ENCODE data around the gene PIM3.

The PIM3 gene

GRCh38 chr22:49922926-49923325 lies 37.6 kb upstream of the PIM3 start:
- no peak overlapping the region for H3K4me3 ChIP-seq (ENCODE audit: low read length)
- TF ChIP-seq, protein P1, sequence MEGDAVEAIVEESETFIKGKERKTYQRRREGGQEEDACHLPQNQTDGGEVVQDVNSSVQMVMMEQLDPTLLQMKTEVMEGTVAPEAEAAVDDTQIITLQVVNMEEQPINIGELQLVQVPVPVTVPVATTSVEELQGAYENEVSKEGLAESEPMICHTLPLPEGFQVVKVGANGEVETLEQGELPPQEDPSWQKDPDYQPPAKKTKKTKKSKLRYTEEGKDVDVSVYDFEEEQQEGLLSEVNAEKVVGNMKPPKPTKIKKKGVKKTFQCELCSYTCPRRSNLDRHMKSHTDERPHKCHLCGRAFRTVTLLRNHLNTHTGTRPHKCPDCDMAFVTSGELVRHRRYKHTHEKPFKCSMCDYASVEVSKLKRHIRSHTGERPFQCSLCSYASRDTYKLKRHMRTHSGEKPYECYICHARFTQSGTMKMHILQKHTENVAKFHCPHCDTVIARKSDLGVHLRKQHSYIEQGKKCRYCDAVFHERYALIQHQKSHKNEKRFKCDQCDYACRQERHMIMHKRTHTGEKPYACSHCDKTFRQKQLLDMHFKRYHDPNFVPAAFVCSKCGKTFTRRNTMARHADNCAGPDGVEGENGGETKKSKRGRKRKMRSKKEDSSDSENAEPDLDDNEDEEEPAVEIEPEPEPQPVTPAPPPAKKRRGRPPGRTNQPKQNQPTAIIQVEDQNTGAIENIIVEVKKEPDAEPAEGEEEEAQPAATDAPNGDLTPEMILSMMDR (conservative IDR thresholded peaks at IDR 0.05; ENCODE audit: low read length) = no peak
- no peak for DNase-seq (ENCODE audit: low read depth)

DNA sequence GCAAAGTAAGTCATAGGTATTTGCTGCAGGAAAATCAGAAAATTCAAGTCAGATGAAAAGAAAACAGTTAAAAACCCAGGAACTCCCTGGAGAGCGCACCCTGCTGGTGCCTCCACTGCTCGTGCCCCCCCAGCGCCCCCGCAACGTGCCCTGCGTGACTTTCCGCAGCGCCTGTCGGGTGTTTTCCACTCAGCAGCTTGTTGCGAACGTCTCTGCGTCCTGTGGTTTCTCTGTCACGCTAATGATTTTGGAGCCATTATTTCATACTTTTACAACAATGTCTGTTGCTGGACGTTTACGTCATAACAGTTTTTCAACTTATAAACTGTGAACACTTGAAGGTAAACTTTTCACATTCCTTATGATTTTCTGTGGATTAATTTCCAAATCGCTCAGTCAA lies 37.1 kb upstream of the PIM3 start:
- no peak overlapping the region for H3K4me3 ChIP-seq (ENCODE audit: low read length)
- TF ChIP-seq, protein P1 (conservative IDR thresholded peaks at IDR 0.05; ENCODE audit: low read length) = no peak
- no peak for DNase-seq (ENCODE audit: low read depth)

DNA sequence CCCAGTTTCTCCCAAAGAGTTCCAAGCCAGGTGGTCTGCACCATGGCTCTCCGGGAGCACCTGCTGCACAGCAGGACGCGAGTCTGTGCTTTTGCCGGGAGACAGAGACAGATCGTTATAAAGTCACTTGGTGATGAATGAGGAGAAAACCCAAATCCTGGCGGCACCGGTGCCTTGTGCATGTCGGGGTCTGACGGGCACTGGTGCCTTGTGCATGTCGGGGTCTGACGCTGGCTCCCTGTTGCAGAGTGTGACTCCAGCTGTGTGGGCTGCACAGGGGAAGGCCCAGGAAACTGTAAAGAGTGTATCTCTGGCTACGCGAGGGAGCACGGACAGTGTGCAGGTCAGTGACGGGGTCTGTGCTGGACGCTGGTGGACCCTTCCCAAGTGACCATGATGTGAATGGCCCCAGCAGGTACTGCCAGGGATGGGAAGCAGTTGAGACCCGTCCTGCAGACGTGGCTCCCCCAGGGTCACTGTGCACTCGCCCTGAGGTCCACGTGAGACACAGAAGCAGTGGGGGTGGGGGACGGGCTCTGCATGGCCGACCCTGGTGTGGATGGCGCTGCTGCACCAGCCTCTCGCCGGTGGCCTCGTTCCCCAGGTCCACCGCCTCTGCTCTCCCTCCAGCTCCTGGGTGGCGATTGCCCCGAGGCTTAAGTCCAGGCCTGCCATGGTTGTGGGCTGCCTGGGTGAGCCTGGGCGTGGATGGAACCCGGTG lies 36.3 kb upstream of the PIM3 start:
- DNase-seq (ENCODE audit: low read depth) = no peak
- TF ChIP-seq, protein P1 (conservative IDR thresholded peaks at IDR 0.05; ENCODE audit: low read length) = no peak
- H3K4me3 ChIP-seq (ENCODE audit: low read length) = no peak overlapping the region

DNA sequence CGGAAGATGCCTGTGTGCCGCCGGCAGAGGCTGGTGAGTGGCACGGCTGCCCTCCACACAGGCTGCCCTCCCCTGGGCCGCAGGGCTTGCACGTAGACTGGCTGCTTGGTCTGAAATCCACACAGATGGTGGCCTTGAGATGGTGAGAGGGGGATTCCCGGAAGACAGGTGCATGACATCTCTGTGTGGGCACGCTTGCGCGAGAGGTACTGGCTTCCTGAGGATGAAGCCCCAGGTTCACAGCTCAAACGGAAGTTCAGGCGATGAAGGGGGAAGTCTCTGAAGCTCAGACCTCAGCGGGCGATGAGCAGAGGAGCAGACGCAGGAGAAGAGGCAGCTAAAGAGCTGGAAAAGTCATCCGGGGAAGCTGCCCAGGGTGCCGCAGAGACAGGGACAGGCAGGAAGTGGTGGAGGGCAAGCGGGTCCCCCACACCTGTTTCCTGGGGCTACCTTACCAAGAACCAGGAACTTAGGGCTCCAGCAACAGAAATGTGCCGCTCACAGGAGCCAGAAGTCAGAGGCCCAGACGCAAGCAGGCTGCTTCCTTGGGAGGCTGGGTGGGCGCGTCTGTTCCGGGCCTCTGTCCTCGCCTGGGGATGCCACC lies 34.9 kb upstream of the PIM3 start:
- TF ChIP-seq, protein P1 (conservative IDR thresholded peaks at IDR 0.05; ENCODE audit: low read length) = no peak
- no peak overlapping the region for H3K4me3 ChIP-seq (ENCODE audit: low read length)
- no peak for DNase-seq (ENCODE audit: low read depth)

GRCh38 chr22:49926916-49927315 lies 33.7 kb upstream of the PIM3 start:
- H3K4me3 ChIP-seq (ENCODE audit: low read length) = no peak overlapping the region
- DNase-seq (ENCODE audit: low read depth) = no peak
- TF ChIP-seq, protein P1 (conservative IDR thresholded peaks at IDR 0.05; ENCODE audit: low read length) = no peak

DNA sequence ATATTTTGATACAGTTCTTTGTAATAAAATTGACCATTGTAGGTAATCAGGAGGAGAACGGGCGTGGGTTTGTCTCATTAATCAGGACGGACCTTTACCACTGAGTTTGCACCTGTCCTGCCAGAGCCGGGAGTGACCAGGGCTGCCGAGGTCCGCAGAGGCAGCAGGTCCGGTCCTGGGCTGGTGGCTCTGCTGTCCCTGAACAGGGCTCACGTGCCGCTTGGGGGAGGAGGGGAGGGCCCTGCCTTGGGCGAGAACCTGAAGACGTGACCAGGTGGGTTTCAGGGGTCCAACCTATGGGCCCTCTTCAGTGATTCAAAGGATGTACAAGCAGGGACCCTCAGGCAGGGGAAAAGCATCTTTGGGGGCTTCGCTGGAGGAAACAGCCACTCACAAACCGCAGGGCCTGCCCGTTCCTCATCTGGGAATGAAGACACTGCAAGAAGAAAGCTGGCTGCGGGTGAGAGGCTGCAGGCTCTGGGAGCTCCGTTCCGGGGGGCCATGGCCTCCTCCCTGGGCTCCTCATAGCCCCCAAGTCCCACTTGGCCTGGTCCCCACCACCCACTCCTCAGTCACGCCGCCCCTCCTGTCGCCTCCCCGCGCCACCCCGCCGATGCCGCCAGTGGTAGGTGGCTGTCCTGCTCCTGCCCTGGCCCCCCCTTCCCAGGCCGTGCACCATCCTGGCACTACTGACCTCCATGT lies 32.9 kb upstream of the PIM3 start:
- DNase-seq (ENCODE audit: low read depth) = no peak
- no peak overlapping the region for H3K4me3 ChIP-seq (ENCODE audit: low read length)
- TF ChIP-seq, protein P1 (conservative IDR thresholded peaks at IDR 0.05; ENCODE audit: low read length) = no peak

- TF ChIP-seq, protein P1 (conservative IDR thresholded peaks at IDR 0.05; ENCODE audit: low read length) = no peak
- DNase-seq (ENCODE audit: low read depth) = no peak
- H3K4me3 ChIP-seq (ENCODE audit: low read length) = no peak overlapping the region
Observed at GRCh38 chr22:49928185-49928495, 32.4 kb upstream of the PIM3 start.

Data from AG10803 (cell line).